HG02870 (cell line): ENCODE data around the gene HLA-E.
A peak's percentile ranks its signal among the peaks of the same experiment; 100 is the strongest.
"Not testable (repeated sequence)": the region's sequence is repeated elsewhere in the genome, so short reads cannot be mapped to it uniquely, and the experiment has no call there.

ENCODE experiments used
- ATAC-seq: cut with Tn5 transposase; IDR thresholded peaks from one replicate; pipeline ENCODE4 v1.9.1; 2021; ENCODE audit warnings: mild to moderate bottlenecking, moderate library complexity; ENCODE audit not compliant: unreplicated experiment

Gene HLA-E

DNA sequence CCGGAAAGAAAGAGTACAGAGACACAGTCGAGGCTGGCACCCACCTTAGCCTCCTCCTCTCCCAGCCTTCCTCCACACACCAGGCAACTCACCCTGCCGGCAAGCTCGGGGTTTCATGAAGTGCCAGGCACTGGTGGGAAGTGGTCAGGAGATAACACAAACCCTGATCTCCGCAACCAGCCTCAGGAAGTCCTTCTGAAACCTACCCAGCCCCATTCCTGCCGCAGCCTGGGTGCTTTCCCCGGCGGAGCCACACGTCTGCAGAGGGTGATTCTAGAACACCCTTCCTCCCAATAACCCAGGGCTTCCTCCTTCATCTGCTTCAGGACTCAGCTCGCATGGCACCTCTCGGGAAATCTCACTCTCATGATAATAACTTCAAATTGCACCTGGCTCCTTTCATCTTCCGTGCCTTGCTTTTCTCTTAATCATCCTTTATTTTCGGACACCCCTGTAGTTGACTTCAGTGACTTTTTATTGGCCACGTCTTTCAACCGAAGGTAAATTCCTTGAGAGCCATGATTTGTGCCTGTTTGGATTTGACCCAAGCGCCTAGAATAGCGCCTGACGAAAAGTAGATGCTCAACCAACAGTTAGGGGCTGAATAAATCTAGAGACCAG is 8.7 kb upstream of the HLA-E start:
- ATAC-seq = no peak

DNA sequence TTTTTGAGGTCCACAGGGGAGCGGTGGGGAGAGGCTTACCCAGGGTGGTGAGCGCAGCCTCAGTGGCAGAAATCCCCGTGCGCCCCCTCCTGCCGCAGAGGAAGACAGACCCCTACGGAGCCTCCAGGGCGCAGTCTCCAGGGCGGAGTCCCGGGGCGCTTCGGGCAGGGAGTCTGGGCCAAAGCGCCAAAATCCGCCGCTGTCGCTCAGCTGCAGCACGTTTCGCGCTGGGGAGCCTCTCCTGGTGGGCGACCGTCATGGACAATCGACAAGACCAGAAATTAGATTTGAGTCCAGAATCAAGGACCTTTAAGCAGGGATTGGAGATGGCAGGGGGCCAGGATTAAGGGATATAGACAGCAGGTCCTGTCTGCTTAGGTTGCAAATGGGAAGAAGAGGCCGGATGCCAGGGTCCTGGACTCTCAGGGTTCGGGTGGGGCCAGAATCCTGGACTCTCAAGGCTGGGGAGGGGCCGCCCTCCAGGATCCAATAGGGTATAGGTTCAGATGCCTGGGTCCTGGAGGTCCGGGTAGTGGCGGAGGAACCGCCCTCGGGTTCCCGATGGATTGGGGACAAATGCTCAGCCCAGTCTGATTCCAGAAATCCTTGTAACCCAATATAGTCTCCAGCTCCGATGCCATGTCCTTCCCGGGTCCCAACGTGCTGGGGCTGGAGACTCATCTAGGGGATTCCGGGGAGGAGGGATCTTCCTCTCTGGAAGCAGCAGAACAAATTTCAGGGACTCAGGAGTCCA is 7.9 kb upstream of the HLA-E start:
- ATAC-seq = no peak

DNA sequence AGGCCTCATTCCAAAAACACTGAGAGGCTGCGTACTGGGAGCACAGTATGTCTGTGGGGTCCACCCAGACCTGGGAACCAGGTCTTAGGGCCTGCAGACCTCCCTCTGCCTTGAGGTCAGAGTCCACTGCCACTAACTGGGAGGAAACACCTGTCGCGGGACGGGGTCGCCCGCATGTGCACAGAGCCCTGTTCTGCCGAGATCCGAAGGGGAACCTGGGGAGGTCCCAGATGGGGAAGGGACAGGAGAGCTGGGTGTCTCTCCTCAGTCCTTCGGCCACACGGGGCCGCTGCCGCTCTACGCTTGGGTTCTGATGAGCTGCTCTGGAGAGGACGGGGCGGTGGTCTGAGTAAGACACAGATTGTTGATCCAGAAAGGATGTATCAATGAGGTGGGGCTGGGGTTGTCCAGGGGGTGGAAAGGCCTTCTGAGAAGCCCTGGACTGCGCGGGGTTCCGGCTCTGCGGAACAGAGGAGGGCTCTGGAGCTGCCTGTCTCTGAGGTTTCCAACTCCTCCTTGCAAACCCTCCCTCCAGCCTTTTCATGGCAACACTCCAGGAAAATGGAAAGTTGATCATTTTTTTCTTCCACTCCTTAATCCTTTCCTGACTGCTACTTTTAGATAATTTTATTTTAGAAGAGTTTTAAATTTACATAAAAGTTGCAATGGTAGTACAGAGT is 7.2 kb upstream of the HLA-E start:
- peak; percentile 48 for ATAC-seq

DNA sequence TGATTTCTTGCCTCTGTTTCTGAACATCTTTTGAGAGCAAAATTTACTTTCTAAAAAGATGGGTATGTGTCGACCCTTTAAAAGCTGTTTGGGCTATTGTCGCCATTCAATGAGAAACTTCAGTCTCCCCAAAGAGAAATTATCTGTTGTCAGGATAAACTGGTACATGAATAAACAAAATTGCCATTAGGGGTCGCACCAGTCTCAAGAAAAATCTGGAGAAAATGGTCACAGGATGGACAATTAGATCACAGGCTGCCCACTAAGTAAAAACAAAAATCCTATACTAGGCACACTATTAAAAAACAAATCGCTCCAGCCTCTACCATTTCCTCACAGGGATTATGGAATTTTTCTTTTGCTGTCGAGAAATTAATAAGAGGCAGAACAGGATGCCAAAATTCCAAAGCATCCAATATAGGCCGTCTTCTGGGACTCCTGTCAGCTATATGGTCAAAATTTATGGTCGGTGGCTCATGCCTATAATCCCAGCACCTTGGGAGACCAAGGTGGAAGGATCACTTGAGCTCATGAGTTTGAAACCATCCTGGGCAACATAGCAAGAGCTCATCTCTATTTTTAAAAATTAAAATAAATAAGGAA is 5.5 kb upstream of the HLA-E start:
- no peak for ATAC-seq

- ATAC-seq = no peak
Measured at GRCh38 chr6:30485236-30485635, 4.1 kb upstream of the HLA-E start.

DNA sequence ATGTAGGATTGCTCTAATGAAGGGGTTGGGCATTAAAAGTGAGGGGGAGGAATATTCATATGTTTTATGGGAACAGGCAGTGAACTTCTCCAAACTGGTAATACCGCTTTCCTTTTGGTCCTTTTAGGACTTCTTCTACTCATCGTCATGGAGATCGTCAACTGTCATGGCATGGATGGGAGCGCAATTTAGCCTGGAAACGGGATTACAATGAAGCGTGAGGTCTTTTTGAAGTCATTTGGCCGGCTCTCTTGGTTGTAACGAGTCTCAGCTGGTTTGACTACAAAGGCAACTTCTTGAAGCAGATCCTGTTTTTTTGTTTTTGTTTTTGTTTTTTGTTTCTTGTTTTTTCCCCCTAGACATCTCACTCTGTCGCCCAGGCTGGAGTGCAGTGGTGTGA is 1.4 kb upstream of the HLA-E start:
- ATAC-seq = no peak

- not testable (repeated sequence) for ATAC-seq
Measured at GRCh38 chr6:30488697-30489080, 620 bp upstream of the HLA-E start.

GRCh38 chr6:30490026-30490876 is 942 bp downstream of the HLA-E start:
- no peak for ATAC-seq

GRCh38 chr6:30491291-30491953 is 2.1 kb downstream of the HLA-E start:
- ATAC-seq = not testable (repeated sequence)

DNA sequence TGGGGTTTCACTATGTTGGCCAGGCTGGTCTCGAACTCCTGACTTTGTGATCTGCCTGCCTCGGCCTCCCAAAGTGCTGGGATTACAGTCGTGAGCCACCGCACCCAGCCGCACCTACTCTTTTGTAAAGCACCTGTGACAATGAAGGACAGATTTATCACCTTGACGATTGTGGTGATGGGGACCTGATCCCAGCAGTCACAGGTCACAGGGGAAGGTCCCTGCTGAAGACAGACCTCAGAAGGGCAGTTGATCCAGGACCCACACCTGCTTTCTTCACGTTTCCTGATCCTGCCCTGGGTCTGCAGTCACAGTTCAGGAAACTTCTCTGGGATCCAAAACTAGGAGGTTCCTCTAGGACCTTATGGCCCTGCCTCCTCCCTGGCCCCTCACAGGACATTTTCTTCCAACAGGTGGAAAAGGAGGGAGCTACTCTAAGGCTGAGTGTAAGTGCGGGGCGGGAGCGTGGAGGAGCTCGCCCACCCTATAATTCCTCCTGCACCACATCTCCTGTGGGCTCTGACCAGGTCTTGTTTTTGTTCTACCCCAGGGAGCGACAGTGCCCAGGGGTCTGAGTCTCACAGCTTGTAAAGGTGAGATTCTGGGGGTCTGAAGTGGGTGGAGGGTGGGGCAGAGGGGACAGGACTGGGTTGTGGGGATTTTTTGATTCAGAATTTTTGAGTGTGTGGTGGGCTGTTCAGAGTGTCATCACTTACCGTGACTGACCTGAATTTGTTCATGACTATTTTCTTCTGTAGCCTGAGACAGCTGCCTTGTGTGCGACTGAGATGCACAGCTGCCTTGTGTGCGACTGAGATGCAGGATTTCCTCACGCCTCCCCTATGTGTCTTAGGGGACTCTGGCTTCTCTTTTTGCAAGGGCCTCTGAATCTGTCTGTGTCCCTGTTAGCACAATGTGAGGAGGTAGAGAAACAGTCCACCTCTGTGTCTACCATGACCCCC is 3.0 kb downstream of the HLA-E start:
- no peak for ATAC-seq

DNA sequence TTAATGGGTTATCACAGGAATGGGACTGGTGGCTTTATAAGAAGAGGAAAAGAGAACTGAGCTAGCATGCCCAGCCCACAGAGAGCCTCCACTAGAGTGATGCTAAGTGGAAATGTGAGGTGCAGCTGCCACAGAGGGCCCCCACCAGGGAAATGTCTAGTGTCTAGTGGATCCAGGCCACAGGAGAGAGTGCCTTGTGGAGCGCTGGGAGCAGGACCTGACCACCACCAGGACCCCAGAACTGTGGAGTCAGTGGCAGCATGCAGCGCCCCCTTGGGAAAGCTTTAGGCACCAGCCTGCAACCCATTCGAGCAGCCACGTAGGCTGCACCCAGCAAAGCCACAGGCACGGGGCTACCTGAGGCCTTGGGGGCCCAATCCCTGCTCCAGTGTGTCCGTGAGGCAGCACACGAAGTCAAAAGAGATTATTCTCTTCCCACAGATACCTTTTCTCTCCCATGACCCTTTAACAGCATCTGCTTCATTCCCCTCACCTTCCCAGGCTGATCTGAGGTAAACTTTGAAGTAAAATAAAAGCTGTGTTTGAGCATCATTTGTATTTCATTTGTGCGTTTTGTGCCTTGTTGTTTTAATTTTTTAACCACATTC is 4.4 kb downstream of the HLA-E start:
- ATAC-seq = no peak

DNA sequence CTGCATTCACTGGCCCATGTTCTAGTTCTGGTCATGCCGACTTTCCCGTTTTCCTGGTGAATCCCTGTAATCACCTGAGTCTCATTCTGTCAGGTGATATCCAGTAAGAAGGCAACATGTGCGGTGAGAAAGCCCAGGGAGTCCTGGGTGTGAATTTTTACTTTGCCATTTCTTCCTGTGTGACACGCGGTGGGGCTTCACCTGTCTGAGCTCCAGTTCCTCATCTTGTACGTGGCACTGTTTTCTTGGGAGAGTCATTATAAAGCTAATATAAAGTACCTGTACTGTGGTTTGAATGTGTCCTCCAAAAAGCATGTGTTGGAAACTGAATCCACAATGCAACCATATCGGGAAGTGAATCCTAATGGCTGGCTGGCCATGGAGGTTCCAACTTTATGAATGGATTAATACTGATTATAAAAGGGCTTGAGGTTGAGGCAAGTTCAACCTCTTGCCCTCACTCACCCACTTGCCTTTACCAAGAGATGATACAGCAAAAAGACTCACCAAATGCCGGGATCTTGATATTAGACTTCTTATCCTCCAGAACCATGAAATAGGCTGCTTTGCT is 5.1 kb downstream of the HLA-E start:
- ATAC-seq = no peak

DNA sequence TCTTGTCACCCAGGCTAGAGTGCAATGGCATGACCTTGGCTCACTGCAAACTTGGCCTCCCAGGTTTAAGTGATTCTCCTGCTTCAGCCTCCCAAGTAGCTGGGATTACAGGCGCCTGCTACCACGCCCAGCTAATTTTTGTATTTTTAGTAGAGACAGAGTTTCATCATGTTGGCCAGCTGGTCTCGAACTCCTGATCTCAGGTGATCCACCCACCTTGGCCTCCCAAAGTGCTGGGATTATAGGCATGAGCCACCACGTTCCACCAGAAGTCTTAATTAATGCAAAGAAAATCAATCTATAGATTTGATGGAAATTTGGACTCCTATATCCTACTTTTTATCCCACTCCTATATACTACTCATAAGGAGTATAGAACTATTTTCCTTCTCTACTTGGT is 5.8 kb downstream of the HLA-E start:
- ATAC-seq = not testable (repeated sequence)

DNA sequence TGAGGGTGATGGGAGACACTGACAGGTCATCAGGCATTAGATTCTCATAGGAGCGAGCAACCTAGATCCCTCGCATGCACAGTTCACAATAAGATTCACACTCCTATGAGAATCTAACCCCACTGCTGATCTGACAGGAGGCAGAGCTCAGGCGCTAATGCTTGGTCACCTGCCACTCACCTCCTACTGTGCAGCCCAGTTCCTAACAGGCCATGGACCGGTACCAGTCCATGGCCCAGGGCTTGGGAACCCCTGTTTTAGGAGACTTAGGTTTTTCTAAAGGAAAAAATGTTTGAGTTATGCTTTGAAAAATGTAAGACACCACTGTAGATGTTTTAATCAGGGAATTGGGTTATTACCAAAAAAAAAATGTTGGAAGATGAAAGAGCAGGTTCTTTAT is 6.7 kb downstream of the HLA-E start:
- ATAC-seq = no peak

DNA sequence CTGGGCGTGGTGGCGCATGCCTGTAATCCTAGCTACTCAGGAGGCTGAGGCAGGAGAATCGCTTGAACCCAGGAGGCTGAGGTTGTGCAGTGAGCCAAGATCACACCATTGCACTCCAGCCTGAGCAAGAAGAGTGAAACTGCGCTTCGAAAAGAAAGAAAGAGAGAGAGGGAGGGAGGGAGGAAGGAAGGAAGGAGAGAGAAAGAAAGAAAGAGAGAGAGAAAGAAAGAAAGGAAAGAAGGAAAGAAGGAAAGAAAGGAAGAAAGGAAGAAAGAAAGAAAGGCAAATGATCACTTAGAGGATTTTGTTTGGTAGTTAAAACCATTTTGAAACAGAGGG is 7.9 kb downstream of the HLA-E start:
- ATAC-seq = not testable (repeated sequence)

DNA sequence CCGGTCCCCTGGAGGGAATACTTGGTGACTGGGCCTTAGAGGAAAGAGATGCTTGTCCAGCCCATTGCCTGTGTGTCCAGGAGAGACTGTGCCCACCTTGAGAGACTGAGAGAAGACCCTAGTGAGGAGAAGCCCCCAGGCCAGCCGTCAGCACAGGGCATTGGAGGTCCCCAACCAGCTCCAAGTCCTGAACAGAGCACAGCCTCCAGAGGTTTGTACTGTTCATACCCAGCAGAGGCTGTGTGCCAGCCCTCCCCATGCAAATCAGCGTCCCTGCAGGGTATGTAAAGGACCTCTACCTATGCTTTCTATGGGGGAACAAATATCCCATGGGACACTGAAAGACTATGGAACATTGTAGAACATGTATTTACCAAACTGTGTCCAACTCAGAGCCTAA is 8.4 kb downstream of the HLA-E start:
- no peak for ATAC-seq

GRCh38 chr6:30498705-30499104 is 9.4 kb downstream of the HLA-E start:
- not testable (repeated sequence) for ATAC-seq
